Epithelial cell of proximal tubule (primary cell): ENCODE measurements around the gene RALGAPA2. TPM values are rescaled to one million over a fixed set of nuclear protein-coding genes. Genes with fewer than 3 reads are reported as not detected.

Source experiments
- DNase-seq: peaks from one replicate; pipeline ENCODE4 v3.0.0-alpha.2; 2011; ENCODE audit warnings: low read depth
- H3K4me3 ChIP-seq: 2 replicates; pipeline ENCODE4 v1.5.1; 2011; ENCODE audit warnings: low read depth, mild to moderate bottlenecking, low read length
- CTCF ChIP-seq: conservative IDR thresholded peaks from 2 replicates; pipeline ENCODE4 v1.5.1; 2012; ENCODE audit warnings: low read depth, mild to moderate bottlenecking, low read length
- total RNA-seq: library from RNA; depleted of rRNA; stranded (reverse); fragments of >200 nt; gene quantifications from 2 replicates; pipeline ENCODE4 v1.2.3, GENCODE V29; 2015

The RALGAPA2 gene
- total RNA-seq, 1 donor from 2014 or later = 13.8 TPM

- DNase-seq = no peak
Observed at GRCh38 chr20:20557406-20557805, 155.0 kb downstream of the RALGAPA2 start.

GRCh38 chr20:20555838-20556237, 156.6 kb downstream of the RALGAPA2 start:
- no peak for TF ChIP-seq CTCF
- DNase-seq = no peak
- H3K4me3 ChIP-seq = no peak overlapping the region

More at GRCh38 chr20:20557406-20557805, 155.0 kb downstream of the RALGAPA2 start:
- H3K4me3 ChIP-seq = no peak overlapping the region
- no peak for TF ChIP-seq CTCF

- DNase-seq = no peak
- no peak overlapping the region for H3K4me3 ChIP-seq
- TF ChIP-seq CTCF = no peak
Observed at GRCh38 chr20:20554951-20555350, 157.5 kb downstream of the RALGAPA2 start.

- no peak for TF ChIP-seq CTCF
- H3K4me3 ChIP-seq = no peak overlapping the region
- DNase-seq = no peak
Observed at GRCh38 chr20:20553541-20553940, 158.9 kb downstream of the RALGAPA2 start.

GRCh38 chr20:20552076-20552475, 160.4 kb downstream of the RALGAPA2 start:
- TF ChIP-seq CTCF = no peak
- no peak overlapping the region for H3K4me3 ChIP-seq
- no peak for DNase-seq

- no peak for DNase-seq
- H3K4me3 ChIP-seq = no peak overlapping the region
- no peak for TF ChIP-seq CTCF
Observed at GRCh38 chr20:20551409-20551808, 161.0 kb downstream of the RALGAPA2 start.

- no peak for DNase-seq
- no peak overlapping the region for H3K4me3 ChIP-seq
- no peak for TF ChIP-seq CTCF
Observed at GRCh38 chr20:20549704-20550103, 162.7 kb downstream of the RALGAPA2 start.
